ENCODE measurements around the gene SRCAP.
A peak's percentile ranks its signal among the peaks of the same experiment; 100 is the strongest.
"Not testable (repeated sequence)": the region's sequence is repeated elsewhere in the genome, so short reads cannot be mapped to it uniquely, and the experiment has no call there.

The SRCAP gene

DNA sequence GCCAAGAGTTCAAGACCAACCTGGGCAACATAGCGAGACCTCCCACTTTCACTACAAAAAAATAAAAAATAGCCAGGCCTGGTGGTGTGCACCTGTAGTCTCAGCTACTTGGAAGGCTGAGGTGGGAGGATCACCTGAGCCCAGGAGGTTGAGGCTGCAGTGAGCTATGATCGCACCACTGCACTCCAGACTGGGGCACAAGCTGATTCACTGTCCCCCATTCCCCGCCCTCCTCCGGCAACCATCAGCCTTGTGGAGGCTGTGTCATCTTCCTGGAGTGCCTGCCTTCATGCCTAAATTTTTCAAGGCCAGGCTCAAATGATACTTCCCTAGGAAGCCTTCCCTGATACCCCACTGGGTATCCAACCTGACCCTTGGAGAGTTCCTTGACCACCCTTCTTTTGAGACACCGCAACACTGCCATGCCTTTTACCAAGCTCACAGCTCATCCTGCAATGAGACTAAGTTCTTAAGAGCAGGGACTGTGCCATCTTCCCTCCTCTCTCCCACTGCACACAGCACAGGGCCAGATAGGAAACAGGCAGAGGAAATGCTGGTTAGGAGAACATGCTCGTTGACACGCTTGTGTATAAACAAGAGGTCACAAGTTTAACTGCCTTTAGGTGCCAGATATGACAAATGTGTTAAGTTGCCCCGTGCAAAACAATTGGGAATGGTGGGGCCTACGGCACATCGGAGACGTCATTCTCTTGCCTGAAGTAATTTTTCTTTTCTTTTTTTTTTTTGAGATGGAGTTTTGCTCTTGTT, 3.9 kb upstream of the SRCAP start:
- no peak overlapping the region for H3K27ac ChIP-seq
- H3K4me3 ChIP-seq: no peak overlapping the region

DNA sequence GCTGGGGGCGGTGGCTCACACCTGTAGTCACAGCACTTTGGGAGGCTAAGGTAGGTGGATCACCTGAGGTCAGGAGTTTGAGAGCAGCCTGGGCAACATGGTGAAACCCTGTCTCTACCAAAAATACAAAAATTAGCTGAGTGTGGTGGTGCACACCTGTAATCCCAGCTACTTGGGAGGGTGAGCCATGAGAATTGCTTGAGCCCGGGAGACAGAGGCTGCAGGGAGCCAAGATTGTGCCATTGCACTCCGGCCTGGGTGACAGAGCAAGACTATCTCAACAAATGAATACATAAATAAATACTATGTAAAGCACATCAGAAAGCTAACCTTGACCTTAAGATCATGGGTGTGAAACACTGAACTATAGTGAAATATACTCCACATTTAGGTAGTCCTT, 2.3 kb upstream of the SRCAP start:
- H3K27ac ChIP-seq, H3K4me3 ChIP-seq: not testable (repeated sequence)

DNA sequence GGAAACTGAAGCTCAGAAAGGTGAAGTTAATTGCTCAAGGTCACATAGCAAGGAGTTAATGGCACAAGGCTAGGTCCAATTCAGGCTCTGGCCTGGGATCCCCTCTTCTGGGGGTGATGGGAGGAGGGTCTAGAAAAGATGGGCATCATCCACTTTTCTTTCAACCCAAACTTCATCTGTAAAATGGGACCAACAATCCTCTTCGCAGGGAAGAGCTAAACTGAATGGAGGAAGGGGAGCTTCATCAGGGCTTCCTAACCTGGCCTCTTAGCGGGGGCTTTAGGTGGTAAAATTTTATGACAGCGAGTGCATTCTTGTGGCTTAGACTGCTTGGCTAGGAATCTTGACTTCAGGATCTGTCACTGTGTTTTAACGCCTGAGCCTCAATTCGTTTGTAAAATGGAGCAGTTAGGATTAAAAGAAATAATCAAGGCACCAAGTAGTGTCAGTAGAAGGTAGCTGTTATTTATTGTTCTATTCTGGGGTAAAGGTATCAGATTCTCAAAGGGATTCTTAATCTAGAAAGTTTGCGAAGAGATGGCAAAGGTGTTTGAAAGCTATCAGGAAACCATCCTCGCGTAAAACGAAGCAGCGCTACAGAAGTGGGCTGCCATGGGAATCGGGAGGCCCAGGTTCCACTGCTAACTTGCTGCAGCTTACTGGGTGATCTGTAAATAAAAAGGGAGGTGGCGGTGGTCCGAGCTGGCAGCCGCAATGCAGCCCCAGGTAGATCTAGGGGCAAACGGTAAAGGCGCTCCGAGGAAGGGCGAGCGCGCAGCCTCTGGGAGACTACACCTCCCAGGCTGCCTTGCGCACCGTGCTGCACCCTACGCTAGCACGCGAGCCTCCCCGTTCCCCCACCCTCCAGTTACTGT, 1.5 kb upstream of the SRCAP start:
- Histone ChIP-seq H3K27ac (peak overlapping the region; percentile 90 to 100 (median 100)), H3K4me3 (peak overlapping the region; percentile 72 to 98 (median 94))

DNA sequence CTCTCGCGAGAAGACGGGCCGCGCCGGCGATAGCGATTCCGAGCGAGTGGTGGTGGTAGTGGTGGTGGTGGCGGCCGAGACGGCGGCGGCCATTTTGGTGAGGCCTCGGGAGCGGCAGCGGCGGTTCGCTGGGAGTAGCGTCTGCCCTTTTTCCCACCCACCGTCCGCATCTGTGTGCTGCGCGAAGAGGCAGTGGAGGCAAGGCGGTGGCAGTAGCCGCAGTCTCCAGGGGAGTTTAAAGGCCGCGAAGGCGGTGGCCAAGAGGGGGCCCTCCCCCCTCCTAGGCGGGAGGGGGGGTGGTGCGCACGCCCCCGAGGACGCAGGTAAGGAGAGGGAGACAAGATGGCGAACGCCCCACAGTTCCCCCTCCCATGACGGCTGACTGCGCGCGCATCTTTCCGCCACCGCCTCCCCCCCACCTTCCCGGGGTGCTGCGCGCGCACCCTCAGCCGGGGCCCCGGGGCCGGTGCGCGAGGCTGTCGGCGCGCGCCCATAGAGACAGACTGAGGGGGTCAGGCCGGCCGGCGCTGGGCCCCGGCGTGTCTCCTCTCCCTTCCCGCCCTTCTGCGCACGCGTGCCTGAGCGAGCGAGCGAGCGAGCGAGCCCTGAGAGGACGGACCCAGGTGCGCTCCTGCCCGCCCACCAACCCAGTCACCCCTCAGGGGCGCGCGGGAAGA, 694 bp upstream of the SRCAP start:
- H3K4me3 ChIP-seq: peak overlapping the region; percentile 72 to 98 (median 94)
- peak overlapping the region; percentile 90 to 100 (median 100) for H3K27ac ChIP-seq

DNA sequence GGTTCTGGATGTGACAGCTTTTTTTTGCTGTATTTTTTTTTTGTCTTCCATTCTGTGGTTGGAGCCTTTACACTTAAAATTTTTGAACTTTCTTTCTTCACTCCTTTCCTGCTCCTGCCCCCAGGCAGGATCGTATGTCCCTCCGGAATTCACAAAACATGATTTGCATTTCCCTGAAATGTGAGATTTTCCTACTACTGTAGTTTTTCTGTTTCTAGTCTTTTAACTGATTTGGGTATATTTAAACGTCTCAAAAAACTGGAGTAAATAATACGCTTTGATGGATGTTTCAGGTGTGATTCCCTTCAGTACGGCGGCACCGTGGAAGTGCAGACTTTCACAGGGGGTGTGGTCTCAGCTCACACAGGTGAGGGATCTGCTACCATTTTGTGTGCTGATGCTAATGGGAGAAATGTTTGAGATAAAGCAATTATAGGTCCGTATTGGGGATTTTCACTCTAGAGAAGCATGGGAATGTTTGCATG, 686 bp downstream of the SRCAP start:
- Histone ChIP-seq H3K4me3 (peak overlapping the region; percentile 72 to 98 (median 94)), H3K27ac (peak overlapping the region; percentile 90 to 100 (median 100))

DNA sequence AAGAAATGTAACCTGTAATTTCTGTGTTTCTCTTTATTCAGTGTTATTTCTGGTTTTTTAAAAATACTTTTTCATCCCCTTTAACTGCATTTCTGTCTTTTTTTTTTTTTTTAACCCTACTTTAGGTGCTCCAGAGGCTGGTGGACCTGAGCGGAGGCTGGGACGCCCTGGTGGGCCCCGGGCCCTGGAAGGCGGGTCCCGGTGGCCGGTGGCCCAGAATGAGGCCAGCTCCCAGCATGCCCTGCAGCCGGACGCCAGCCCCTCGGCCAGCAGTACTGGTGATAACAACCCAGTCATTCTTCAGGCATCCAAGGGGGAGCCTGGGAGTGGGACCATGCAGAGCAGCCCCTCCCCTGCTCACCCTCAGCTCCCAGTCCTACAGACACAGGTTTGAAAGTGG, 1.5 kb downstream of the SRCAP start:
- Histone ChIP-seq H3K4me3 (no peak overlapping the region), H3K27ac (peak overlapping the region in 1 of 21 experiments; percentile 99)

DNA sequence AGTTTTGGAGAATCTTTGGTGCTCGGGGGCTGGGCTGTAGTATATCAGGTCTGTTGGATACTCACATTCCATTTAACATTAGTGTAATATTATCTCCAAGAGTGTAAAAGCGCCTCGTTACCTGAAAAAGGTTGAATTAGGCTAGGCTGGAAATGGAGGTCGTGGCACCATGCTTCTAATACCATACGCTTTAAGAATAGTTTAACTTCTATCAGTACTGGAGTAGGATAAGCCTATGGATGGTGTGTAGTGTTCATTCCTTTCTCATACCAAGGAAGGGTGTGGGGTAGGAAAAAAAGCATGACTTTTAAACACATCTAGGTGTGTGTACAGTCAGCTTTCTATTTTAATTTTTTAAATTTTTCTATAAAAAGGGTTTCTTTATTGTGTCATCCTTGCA, 2.0 kb downstream of the SRCAP start:
- Histone ChIP-seq H3K27ac (peak overlapping the region in 1 of 21 experiments; percentile 99), H3K4me3 (no peak overlapping the region)

DNA sequence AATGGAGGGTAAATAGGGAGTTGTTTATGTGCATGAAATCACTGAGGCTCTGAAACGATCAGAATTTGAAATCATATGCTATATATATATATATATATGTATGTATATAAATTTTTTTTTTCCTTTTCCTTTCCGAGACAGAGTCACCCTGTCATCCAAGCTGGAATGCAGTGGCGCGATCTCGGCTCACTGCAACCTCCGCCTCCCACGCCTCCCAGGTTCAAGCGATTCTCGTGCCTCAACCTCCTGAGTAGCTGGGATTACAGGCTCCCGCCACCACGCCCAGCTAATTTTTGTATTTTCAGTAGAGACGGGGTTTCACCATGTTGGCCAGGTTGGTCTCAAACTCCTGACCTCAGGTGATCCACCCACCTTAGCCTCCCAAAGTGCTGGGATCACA, 4.1 kb downstream of the SRCAP start:
- not testable (repeated sequence) for H3K4me3 ChIP-seq, H3K27ac ChIP-seq

DNA sequence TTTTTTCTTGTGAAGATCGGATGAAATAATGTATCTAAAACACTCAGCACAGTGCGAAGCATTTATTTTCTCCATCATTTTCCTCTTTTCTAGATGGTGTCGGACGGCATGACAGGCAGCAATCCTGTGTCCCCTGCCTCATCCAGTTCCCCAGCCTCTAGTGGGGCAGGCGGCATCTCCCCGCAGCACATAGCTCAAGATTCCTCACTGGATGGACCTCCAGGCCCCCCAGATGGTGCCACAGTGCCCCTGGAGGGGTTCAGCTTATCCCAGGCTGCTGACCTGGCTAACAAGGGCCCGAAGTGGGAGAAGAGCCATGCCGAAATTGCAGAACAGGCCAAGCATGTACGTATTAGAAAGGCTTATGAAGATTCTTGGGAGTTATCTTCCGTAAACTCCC, 5.0 kb downstream of the SRCAP start:
- no peak overlapping the region for H3K4me3 ChIP-seq
- no peak overlapping the region for H3K27ac ChIP-seq

DNA sequence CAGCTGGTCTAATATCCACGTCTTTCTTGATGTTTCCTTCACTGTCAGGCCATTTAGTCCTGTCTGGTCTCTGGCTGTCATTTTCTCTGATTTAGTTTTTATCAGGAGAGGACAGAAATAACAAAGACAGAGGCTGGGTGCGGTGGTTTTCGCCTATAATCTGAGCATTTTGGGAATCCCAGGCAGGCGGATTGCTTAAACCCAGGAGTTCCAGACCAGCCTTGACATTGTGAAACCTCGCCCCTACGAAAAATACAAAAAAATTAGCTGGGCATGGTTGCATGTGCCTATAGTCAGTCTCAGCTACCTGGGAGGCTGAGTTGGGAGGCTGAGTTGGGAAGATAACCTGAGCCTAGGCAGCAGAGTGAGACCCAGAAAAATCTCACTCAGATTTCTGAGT, 7.1 kb downstream of the SRCAP start:
- Histone ChIP-seq H3K4me3 (no peak overlapping the region), H3K27ac (no peak overlapping the region)

DNA sequence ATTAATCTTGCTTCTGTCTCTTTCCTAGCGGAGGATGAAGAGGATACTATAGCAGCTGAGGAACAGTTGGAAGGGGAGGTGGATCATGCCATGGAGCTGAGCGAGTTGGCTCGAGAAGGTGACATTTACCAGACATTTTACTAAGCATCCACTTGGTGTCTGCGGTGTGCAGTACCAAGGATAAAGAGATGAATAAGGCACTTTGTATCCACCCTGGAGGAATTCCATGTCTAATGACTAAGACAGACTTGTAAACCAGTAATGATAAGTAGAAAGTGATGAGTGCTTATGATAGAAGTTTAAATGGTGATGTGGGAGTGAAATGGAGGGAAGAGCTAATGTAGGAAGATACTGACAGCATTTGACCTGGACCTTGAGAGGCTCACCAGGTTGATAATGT, 12.0 kb downstream of the SRCAP start:
- no peak overlapping the region for H3K4me3 ChIP-seq

DNA sequence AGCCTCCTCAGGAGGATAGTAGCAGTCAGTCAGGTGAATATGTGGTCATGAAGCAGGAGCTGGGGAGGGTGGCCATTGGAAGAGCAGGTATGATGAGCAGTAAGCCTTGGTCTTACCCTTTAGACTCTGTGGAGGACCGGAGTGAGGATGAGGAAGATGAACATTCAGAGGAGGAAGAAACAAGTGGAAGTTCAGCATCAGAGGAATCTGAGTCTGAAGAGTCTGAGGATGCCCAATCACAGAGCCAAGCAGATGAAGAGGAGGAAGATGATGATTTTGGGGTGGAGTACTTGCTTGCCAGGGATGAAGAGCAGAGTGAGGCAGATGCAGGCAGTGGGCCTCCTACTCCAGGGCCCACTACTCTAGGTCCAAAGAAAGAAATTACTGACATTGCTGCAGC, 12.7 kb downstream of the SRCAP start:
- no peak overlapping the region for H3K27ac ChIP-seq

More for the DNA sequence above, 12.0 kb downstream of the SRCAP start:
- H3K27ac ChIP-seq: no peak overlapping the region

DNA sequence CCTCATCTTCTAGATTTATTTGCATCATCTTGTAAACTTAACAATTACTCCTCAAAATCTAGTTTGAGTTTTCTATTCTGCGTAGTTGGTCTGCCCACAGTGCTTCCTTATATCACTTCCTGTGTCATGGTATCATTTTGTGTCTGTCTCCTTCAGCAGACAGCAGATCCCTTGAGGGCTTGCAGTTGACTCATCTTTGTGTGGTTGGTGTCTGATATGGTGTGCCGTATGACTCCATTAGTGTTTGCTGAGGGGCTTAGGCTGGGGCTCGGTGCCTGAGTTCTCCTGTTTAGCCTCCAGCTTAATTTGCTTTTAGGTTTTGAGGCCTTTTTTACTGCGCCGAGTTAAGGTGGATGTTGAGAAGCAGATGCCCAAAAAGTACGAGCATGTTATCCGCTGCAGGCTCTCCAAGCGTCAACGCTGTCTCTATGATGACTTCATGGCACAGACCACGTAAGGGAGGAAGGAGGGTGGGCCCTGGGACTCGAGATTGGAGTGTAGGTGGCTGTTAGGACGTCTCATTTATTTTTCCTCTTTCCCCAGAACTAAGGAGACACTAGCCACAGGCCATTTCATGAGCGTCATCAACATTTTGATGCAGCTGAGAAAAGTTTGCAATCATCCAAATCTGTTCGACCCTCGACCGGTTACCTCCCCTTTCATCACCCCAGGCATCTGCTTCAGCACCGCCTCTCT, 16.9 kb downstream of the SRCAP start:
- Histone ChIP-seq H3K27ac (peak overlapping the region in 12 of 21 experiments; percentile 8 to 80 (median 46)), H3K4me3 (no peak overlapping the region)

More for the DNA sequence above, 12.7 kb downstream of the SRCAP start:
- H3K4me3 ChIP-seq: no peak overlapping the region

DNA sequence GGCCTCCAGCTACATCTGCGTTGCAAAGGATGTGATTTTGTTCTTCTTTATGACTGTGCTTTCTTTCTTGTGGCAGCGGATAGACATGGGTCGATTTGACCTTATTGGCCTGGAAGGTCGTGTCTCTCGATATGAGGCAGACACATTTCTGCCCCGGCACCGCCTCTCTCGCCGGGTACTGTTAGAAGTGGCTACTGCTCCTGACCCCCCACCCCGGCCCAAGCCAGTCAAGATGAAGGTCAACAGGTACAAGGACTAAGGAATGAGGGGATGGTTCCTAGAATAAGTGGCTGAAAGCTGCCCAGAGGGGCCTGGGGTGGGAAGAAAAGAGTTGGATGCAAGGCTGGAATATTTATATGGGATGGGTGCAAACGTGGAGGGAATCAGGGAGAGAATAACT, 21.1 kb downstream of the SRCAP start:
- Histone ChIP-seq H3K4me3 (no peak overlapping the region), H3K27ac (no peak overlapping the region)

DNA sequence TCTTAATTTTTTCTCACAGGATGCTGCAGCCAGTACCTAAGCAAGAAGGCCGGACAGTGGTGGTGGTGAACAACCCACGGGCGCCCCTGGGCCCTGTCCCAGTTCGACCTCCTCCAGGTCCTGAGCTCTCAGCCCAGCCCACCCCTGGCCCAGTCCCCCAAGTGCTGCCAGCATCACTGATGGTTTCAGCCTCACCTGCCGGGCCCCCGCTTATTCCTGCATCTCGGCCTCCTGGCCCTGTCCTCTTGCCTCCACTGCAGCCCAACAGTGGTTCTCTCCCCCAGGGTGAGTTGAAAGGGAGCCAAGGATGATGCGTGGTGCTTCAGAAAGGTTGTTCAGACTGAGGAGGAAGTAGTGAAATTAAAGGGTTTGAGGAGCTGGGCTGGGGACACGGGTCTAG, 21.7 kb downstream of the SRCAP start:
- no peak overlapping the region for H3K4me3 ChIP-seq
- H3K27ac ChIP-seq: no peak overlapping the region

DNA sequence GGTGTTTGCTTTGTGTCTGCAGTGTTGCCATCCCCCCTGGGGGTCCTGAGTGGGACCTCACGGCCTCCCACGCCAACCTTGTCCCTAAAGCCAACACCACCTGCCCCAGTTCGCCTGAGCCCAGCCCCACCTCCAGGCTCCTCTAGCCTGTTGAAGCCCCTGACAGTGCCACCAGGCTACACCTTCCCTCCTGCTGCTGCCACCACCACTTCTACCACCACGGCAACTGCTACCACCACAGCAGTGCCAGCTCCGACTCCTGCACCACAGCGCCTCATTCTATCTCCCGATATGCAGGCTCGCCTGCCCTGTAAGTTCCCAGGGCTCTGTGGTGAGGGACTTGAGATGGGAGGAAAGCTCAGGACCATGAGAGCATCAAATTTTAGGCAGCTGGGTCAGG, 22.2 kb downstream of the SRCAP start:
- H3K4me3 ChIP-seq: no peak overlapping the region
- H3K27ac ChIP-seq: no peak overlapping the region

DNA sequence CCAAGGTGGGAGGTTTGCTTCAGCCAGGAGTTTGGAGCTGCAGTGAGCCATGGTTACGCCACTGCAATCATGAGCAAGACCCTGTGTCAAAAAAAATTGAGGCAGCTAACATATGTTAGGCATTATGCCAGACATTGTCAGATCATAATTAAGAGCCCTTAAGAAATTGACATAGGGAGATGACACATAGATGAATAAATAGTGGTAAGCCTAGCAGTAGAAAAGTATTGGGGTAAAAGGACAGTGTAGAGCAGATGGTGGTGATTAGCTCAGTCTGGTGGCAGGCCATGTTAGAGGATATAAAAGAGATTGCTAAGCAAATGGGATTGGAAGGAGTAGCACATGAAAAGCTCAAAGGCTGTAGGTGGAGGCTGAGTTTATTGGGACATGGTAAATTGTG, 22.6 kb downstream of the SRCAP start:
- Histone ChIP-seq H3K4me3 (no peak overlapping the region), H3K27ac (no peak overlapping the region)

DNA sequence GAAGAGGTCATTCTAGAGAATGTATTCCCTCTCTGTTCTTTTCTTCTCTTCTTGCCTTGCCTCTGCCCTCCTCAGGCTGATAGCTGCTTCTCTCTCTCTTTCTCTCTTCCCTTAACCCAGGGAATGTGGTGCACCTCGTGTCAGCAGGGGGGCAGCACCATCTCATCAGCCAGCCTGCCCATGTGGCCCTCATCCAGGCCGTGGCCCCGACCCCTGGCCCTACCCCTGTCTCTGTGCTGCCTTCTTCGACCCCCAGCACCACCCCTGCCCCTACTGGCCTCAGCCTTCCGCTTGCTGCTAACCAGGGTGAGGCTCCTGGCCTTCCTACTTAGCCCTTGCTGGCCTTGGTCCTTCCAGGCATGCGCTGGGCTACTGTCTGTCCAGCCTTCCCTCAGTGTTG, 23.5 kb downstream of the SRCAP start:
- no peak overlapping the region for H3K27ac ChIP-seq
- H3K4me3 ChIP-seq: no peak overlapping the region

DNA sequence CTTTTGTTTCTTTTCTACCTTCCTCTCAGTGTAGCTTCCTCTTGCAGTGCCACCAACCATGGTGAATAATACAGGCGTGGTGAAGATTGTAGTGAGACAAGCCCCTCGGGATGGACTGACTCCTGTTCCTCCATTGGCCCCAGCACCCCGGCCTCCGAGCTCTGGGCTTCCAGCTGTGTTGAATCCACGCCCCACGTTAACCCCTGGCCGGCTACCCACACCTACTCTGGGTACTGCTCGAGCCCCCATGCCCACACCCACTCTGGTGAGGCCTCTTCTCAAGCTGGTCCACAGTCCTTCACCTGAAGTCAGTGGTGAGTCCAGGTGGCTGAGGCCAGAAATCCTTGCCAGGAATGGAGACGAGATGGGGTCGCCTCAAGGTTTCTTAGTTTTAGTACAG, 23.9 kb downstream of the SRCAP start:
- Histone ChIP-seq H3K27ac (no peak overlapping the region), H3K4me3 (no peak overlapping the region)

All from skin epidermis (tissue), 12 donors.